ENCODE measurements around the gene EXOSC6.
A peak's percentile ranks its signal among the peaks of the same experiment; 100 is the strongest.

EXOSC6 gene

GRCh38 chr16:70251629-70252354 is at the start of gene EXOSC6:
Gene EXOSC6, minus strand, starts transcription at chr16:70251940. Its CDS starts 40 bp downstream, at chr16:70251900.
- H3K27ac ChIP-seq (ENCODE audit: low read length): peak within 1 kb of the TSS; percentile 98
- H3K36me3 ChIP-seq (ENCODE audit: insufficient read depth, low read length): peaks cover 64% of the 10 kb centered on the region
- DNase-seq: peak; percentile 94
- H3K27me3 ChIP-seq (ENCODE audit: insufficient read depth, low read length, poor library complexity): no peaks in the 10 kb centered on the region
- TF ChIP-seq EZH2 (IDR thresholded peaks at IDR 0.05; ENCODE audit: borderline replicate concordance, low read depth, low read length, severe bottlenecking) (no peak), CTCF (IDR thresholded peaks at IDR 0.05; ENCODE audit: borderline replicate concordance, extremely low read depth, low read length, poor library complexity, severe bottlenecking) (peak; percentile 99)
- peaks cover 44% of the 10 kb centered on the region for H4K20me1 ChIP-seq (ENCODE audit: insufficient read depth, low read length)
- peaks cover 27% of the 10 kb centered on the region for H3K4me1 ChIP-seq (ENCODE audit: insufficient read depth, low read length)
- no peaks in the 10 kb centered on the region for H3K9me3 ChIP-seq (ENCODE audit: insufficient read depth, low read length, severe bottlenecking)
- H3K79me2 ChIP-seq (ENCODE audit: insufficient read depth, low read length): peaks cover 39% of the 10 kb centered on the region
- H3K4me3 ChIP-seq (ENCODE audit: low read depth in 1 of 2, low read length in 2 of 2): peak within 1 kb of the TSS; percentile 95 to 96
- H2AFZ ChIP-seq (ENCODE audit: low read depth, low read length): peak within 1 kb of the TSS; percentile 91
- peak; percentile 94 for ATAC-seq (ENCODE audit: insufficient read depth, low read depth)
- H3K9ac ChIP-seq (ENCODE audit: low read depth, low read length): peak within 1 kb of the TSS; percentile 96
- H3K4me2 ChIP-seq (ENCODE audit: insufficient read depth, low read length): peak within 1 kb of the TSS; percentile 91

GRCh38 chr16:70301121-70301520 is 49.4 kb upstream of the EXOSC6 start:
- H3K79me2 ChIP-seq (ENCODE audit: insufficient read depth, low read length): no peaks in the 10 kb centered on the region
- H3K4me1 ChIP-seq (ENCODE audit: insufficient read depth, low read length): no peaks in the 10 kb centered on the region
- no peak for TF ChIP-seq CTCF (IDR thresholded peaks at IDR 0.05; ENCODE audit: borderline replicate concordance, extremely low read depth, low read length, poor library complexity, severe bottlenecking)
- no peak for TF ChIP-seq EZH2 (IDR thresholded peaks at IDR 0.05; ENCODE audit: borderline replicate concordance, low read depth, low read length, severe bottlenecking)
- no peak overlapping the region for H3K4me2 ChIP-seq (ENCODE audit: insufficient read depth, low read length)
- no peaks in the 10 kb centered on the region for H3K27me3 ChIP-seq (ENCODE audit: insufficient read depth, low read length, poor library complexity)
- H2AFZ ChIP-seq (ENCODE audit: low read depth, low read length): no peak overlapping the region
- H3K9me3 ChIP-seq (ENCODE audit: insufficient read depth, low read length, severe bottlenecking): peaks cover 13% of the 10 kb centered on the region
- no peak for DNase-seq
- no peak overlapping the region for H3K27ac ChIP-seq (ENCODE audit: low read length)
- no peaks in the 10 kb centered on the region for H4K20me1 ChIP-seq (ENCODE audit: insufficient read depth, low read length)
- H3K36me3 ChIP-seq (ENCODE audit: insufficient read depth, low read length): no peaks in the 10 kb centered on the region
- no peak overlapping the region for H3K9ac ChIP-seq (ENCODE audit: low read depth, low read length)
- H3K4me3 ChIP-seq (ENCODE audit: low read depth in 1 of 2, low read length in 2 of 2): no peak overlapping the region
- no peak for ATAC-seq (ENCODE audit: insufficient read depth, low read depth)

GRCh38 chr16:70298988-70299938 is 47.5 kb upstream of the EXOSC6 start, which contains the start of gene DDX19B:
Gene DDX19B, plus strand, starts transcription at chr16:70299186. Its CDS starts 112 bp downstream, at chr16:70299298.
- no peaks in the 10 kb centered on the region for H3K4me1 ChIP-seq (ENCODE audit: insufficient read depth, low read length)
- H4K20me1 ChIP-seq (ENCODE audit: insufficient read depth, low read length): no peaks in the 10 kb centered on the region
- TF ChIP-seq EZH2 (IDR thresholded peaks at IDR 0.05; ENCODE audit: borderline replicate concordance, low read depth, low read length, severe bottlenecking) (no peak), CTCF (IDR thresholded peaks at IDR 0.05; ENCODE audit: borderline replicate concordance, extremely low read depth, low read length, poor library complexity, severe bottlenecking) (no peak)
- peaks cover 13% of the 10 kb centered on the region for H3K9me3 ChIP-seq (ENCODE audit: insufficient read depth, low read length, severe bottlenecking)
- H3K27ac ChIP-seq (ENCODE audit: low read length): no peak within 1 kb of the TSS
- H3K27me3 ChIP-seq (ENCODE audit: insufficient read depth, low read length, poor library complexity): no peaks in the 10 kb centered on the region
- no peak within 1 kb of the TSS for H3K9ac ChIP-seq (ENCODE audit: low read depth, low read length)
- H3K36me3 ChIP-seq (ENCODE audit: insufficient read depth, low read length): no peaks in the 10 kb centered on the region
- H2AFZ ChIP-seq (ENCODE audit: low read depth, low read length): 0 out of 2 replicates have a peak within 1 kb of the TSS, but pooled peaks have one; percentile 16
- no peaks in the 10 kb centered on the region for H3K79me2 ChIP-seq (ENCODE audit: insufficient read depth, low read length)
- no peak within 1 kb of the TSS for H3K4me2 ChIP-seq (ENCODE audit: insufficient read depth, low read length)
- H3K4me3 ChIP-seq (ENCODE audit: low read depth in 1 of 2, low read length in 2 of 2): no peak within 1 kb of the TSS
- DNase-seq (no peak), ATAC-seq (ENCODE audit: insufficient read depth, low read depth) (0 out of 3 replicates have a peak, but pooled peaks have one; percentile 24)

All from DND-41 (cell line).